ENCODE data around the gene PGAM5.
"Not testable (repeated sequence)": the region's sequence is repeated elsewhere in the genome, so short reads cannot be mapped to it uniquely, and the experiment has no call there.

PGAM5 gene

DNA sequence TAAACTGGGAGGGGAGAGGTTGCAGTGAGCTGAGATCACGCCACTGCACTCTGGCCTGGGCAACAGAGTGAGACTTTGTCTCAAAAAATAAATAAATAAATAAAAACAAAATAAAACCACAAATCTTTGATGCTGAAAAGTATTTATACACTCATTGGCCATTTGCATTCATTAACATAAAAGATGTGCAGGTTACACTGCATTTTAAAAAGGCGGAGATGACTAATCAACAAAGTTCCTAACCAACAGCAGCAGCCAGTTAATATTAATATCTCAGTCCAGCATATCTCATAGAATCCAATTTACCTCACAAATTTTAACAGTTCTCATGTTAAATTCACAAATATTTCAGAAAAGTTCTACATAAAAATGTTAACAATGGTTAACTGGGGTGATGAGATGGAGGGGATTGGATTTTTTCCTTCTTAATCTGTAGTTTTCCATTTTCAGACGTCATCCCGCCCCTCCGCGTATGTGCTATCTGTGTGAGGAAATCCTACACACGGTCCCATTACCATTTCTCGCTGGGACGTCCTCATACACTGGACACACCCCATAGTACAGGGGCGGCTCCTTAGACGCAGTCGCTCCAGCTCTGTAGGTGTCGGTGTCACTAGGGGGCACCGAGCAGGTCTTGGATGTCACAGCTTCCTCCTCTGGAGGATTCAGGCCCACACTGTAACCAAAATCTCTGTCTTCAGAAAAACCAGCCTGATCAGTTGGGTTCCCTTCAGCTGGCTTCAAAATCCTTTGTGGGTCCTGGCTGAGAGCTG, 43.7 kb downstream of the PGAM5 start:
- DNase-seq, result no peak

DNA sequence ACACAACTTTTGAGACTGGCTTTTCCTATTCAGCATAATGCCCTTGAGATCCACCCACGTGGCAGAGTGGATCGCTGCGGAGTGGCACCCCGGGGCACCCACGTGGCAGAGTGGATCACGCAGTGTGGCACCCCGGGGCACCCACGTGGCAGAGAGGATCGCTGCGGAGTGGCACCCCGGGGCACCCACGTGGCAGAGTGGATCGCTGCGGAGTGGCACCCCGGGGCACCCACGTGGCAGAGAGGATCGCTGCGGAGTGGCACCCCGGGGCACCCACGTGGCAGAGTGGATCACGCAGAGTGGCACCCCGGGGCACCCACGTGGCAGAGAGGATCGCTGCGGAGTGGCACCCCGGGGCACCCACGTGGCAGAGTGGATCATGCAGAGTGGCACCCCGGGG, 48.2 kb downstream of the PGAM5 start:
- DNase-seq, result not testable (repeated sequence)

- no peak for DNase-seq
These were observed 48.7 kb downstream of the PGAM5 start for GRCh38 chr12:132759359-132759758.

GRCh38 chr12:132761032-132761920, 50.6 kb downstream of the PGAM5 start, which contains the start of gene ANKLE2:
ANKLE2 (minus strand) TSS chr12:132761832; CDS start chr12:132761798, 34 bp downstream.
- DNase-seq, result peak; percentile 54

- peak; percentile 77 for DNase-seq
These were observed 51.4 kb downstream of the PGAM5 start for GRCh38 chr12:132761921-132762583.

- no peak for DNase-seq
These were observed 53.6 kb downstream of the PGAM5 start for GRCh38 chr12:132764231-132764630.

DNA sequence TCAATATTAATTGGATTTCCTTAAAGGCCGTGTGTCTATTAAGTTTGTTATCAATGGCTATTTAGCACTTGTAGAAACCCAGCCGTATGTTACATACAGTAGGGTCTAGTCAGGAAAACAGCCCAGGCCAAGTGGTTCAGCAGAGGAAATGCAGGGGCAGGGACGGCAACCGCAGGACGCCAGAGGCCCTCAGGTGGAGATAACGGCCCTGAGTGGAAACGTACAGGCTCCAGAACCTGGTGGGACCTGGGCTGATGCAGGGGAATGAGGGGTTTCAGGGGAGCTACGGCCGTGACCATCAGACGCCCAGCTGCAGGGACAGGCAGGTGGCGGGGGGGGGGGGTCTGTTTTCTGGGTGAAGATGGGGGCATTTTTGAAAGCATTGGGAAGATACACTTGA, 54.7 kb downstream of the PGAM5 start:
- DNase-seq, result no peak

DNA sequence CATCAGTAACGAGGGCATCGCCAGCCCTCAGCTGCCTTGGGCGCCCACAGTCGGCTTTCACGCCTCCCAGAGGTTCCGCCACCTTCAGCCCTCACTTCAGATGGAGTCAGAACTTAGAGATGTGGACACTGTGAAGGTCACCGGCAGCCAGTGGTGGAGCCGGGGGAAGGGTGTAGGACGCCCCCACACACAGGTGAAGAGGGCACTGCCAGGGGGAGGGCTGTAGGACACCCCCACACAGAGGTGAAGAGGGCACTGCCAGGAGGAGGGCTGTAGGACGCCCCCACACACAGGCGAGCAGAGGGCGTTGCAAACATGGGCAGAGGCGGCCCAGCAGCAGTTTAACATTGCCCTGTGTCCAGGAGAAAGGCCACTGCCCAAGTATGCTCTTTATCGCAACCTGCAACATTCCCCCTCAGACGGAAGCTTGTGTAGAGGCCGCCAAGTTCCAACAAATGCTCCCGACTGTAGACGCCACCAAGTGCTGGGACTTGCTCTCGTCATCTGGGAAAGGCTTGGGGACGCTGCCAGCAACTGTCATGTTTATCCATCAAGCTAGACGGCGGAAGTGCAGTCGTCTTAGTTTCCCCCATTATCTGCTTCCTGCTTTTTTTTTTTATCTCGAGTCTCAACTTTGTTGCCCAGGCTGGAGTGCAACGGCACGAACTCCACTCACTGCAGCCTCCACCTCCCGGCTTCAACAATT, 55.9 kb downstream of the PGAM5 start:
- no peak for DNase-seq

- DNase-seq, result no peak
These were observed 60.6 kb downstream of the PGAM5 start for GRCh38 chr12:132771126-132771838.
